Testis (tissue), 2 donors: ENCODE results near the gene TNNC2.

Experiments used
- CTCF ChIP-seq, 3 experiments: fragments of 450-650 bp in 2 of 3; fragments of 200-600 bp in 1 of 3; sonication (generic) in 1 of 3; IDR thresholded peaks; one replicate each; pipeline ENCODE4 v1.5.1; 2016 to 2019; ENCODE audit warnings: antibody characterized with exemption in 3 of 3, mild to moderate bottlenecking in 2 of 3, moderate library complexity in 1 of 3
- POLR2A ChIP-seq: fragments of 450-650 bp; IDR thresholded peaks from one replicate; pipeline ENCODE4 v1.6.1; 2017; ENCODE audit warnings: antibody characterized with exemption, mild to moderate bottlenecking, moderate library complexity

- TF ChIP-seq CTCF (IDR thresholded peaks at IDR 0.05) (no peak), POLR2A (no peak)
Measured at GRCh38 chr20:45840700-45841198, 13.6 kb upstream of the TNNC2 start.
